Spleen (tissue), 11 donors: Measurements from ENCODE around the gene SLC38A10. TPM values are rescaled to one million over a fixed set of nuclear protein-coding genes. Genes with fewer than 3 reads are reported as not detected.

Experiments
- DNase-seq: peaks from one replicate; pipeline ENCODE4 v3.0.0-alpha.2; 2020
- H3K27ac ChIP-seq, 8 donors: fragments of 200-600 bp; sonication (generic) in 7 of 8; 1 replicate in 4 of 8; 2 replicates in 4 of 8; pipeline versions ENCODE4 v1.5.0 to v1.8.0; 2016 to 2021; ENCODE audit warnings: inconsistent platforms in 4 of 8, mild to moderate bottlenecking in 4 of 8, moderate library complexity in 1 of 8
- H3K27me3 ChIP-seq, 7 donors: fragments of 200-600 bp; sonication (generic) in 6 of 7; replicated peaks in 1 of 7; 1 replicate in 4 of 7; 2 replicates in 3 of 7; pipeline versions ENCODE4 v1.5.0 to v1.8.0; 2016 to 2021; ENCODE audit warnings: inconsistent platforms in 3 of 7, mild to moderate bottlenecking in 1 of 7
- H3K36me3 ChIP-seq, 6 donors: fragments of 200-600 bp; sonication (generic) in 5 of 6; 1 replicate in 4 of 6; 2 replicates in 2 of 6; pipeline versions ENCODE4 v1.5.0 to v1.8.0; 2016 to 2021; ENCODE audit warnings: inconsistent platforms in 2 of 6
- H3K4me1 ChIP-seq, 6 donors: fragments of 200-600 bp; sonication (generic) in 5 of 6; 1 replicate in 3 of 6; 2 replicates in 3 of 6; pipeline versions ENCODE4 v1.5.0 to v1.8.0; 2016 to 2021; ENCODE audit warnings: inconsistent platforms in 3 of 6
- H3K4me3 ChIP-seq, 8 donors: fragments of 200-600 bp; sonication (generic) in 7 of 8; 1 replicate in 4 of 8; 2 replicates in 4 of 8; pipeline versions ENCODE4 v1.5.0 to v1.8.0; 2016 to 2021; ENCODE audit warnings: inconsistent platforms in 4 of 8, mild to moderate bottlenecking in 4 of 8, moderate library complexity in 2 of 8
- H3K9me3 ChIP-seq, 8 donors: fragments of 200-600 bp; sonication (generic) in 7 of 8; 1 replicate in 4 of 8; 2 replicates in 4 of 8; pipeline versions ENCODE4 v1.5.0 to v1.8.0; 2016 to 2021; ENCODE audit warnings: inconsistent platforms in 4 of 8
- CTCF ChIP-seq, 11 experiments: fragments of 200-600 bp in 7 of 11; fragments of 450-650 bp in 4 of 11; sonication (generic) in 4 of 11; IDR thresholded peaks in 8 of 11; conservative IDR thresholded peaks in 3 of 11; 1 replicate in 7 of 11; 2 replicates in 4 of 11; pipeline versions ENCODE4 v1.4.0 to v1.8.0; 2016 to 2021; ENCODE audit warnings: antibody characterized with exemption in 11 of 11, inconsistent platforms in 4 of 11, mild to moderate bottlenecking in 1 of 11
- POLR2A ChIP-seq, 3 donors: fragments of 450-650 bp; IDR thresholded peaks; one replicate each; pipeline ENCODE4 v1.5.1; 2017; ENCODE audit warnings: antibody characterized with exemption in 3 of 3, mild to moderate bottlenecking in 1 of 3
- POLR2AphosphoS5 ChIP-seq, 3 donors: sonication (generic); formaldehyde crosslinking; IDR thresholded peaks; one replicate each; pipeline ENCODE4 v1.5.1; 2017; ENCODE audit warnings: antibody characterized with exemption in 3 of 3
- WGBS, 5 donors: extraction: QIAGEN DNeasy Blood & Tissue Kit in 3 of 5; methylation state at CpG; one replicate each; pipeline versions ENCODE4 v1.1.5 to v1.1.7; 2013 to 2018; 5-methylcytosine and 5-hydroxymethylcytosine counted together
- intact Hi-C: fragments of 100-400 bp; cut with DNase I; formaldehyde crosslinking; loops from one replicate; pipeline ENCODE4 v1.15.0; 2023; ENCODE audit warnings: low total_unique reads
- polyA plus RNA-seq, 3 donors: library from polyadenylated mRNA; stranded (reverse); fragments of 200-250 nt; gene quantifications; one replicate each; pipeline ENCODE4 v1.2.1, GENCODE V29; 2013
- total RNA-seq, 7 donors: library from RNA; depleted of rRNA in 3 of 7; stranded (reverse); fragments of >200 nt in 3 of 7; fragmentation: NEBNext Ultra II Directional in 4 of 7; extraction: Animal tissue kit (Norgen Biotek cat#: 25700) in 4 of 7; gene quantifications; one replicate each; pipeline versions ENCODE4 v1.1.0 to v1.2.1, GENCODE V29; 2016 to 2021
- donor health status: healthy with polysubstance abuse.
- donor health status: DM: no; HTN: no; CAD: no; lungs with moderate emphysema.
- donor health status: DM: no; HTN: no; CAD: no.
- donor health status: Bipolar disorder and iron deficiency.
- donor health status: healthy.
- donor health status: DM: no; HTN: no; CAD: no.
- donor health status: DM: yes; HTN: yes; CAD: no.

Gene SLC38A10
- total and polyA plus RNA-seq, 10 donors, result 54.9 to 112 (median 86.6) TPM

- intact Hi-C loops, result no loop called here
- WGBS, 5 donors, result 83 to 88% (median 87%) methylated on average over 10 of the region's 10 CpGs
- H3K27me3 ChIP-seq, result peaks cover 0 to 7% (median 0%) of the 10 kb centered on the region in 7 donors
- no peak for DNase-seq
- no peak for TF ChIP-seq POLR2AphosphoS5 (IDR thresholded peaks at IDR 0.05)
- no peak for TF ChIP-seq POLR2A (IDR thresholded peaks at IDR 0.05)
- no peak for TF ChIP-seq CTCF (IDR thresholded peaks at IDR 0.05 in 8 of 11, conservative IDR thresholded peaks at IDR 0.05 in 3 of 11)
- no peaks in the 10 kb centered on the region for H3K36me3 ChIP-seq
- no peaks in the 10 kb centered on the region for H3K9me3 ChIP-seq
- no peak overlapping the region for H3K4me3 ChIP-seq
- peaks cover 7 to 42% (median 23%) of the 10 kb centered on the region in 6 donors for H3K4me1 ChIP-seq
- H3K27ac ChIP-seq, result no peak overlapping the region
Measured at GRCh38 chr17:81317530-81317821, 22.4 kb upstream of the SLC38A10 start.

- TF ChIP-seq POLR2AphosphoS5 (IDR thresholded peaks at IDR 0.05) (no peak), CTCF (IDR thresholded peaks at IDR 0.05 in 8 of 11, conservative IDR thresholded peaks at IDR 0.05 in 3 of 11) (no peak), POLR2A (IDR thresholded peaks at IDR 0.05) (no peak)
- Histone ChIP-seq H3K4me1 (peaks cover 7 to 51% (median 25%) of the 10 kb centered on the region in 6 donors), H3K9me3 (no peaks in the 10 kb centered on the region), H3K27me3 (peaks cover 0 to 10% (median 0%) of the 10 kb centered on the region in 7 donors), H3K27ac (peak overlapping the region in 2 of 8 donors; percentile 0 to 11), H3K36me3 (no peaks in the 10 kb centered on the region), H3K4me3 (no peak overlapping the region)
- DNase-seq, result no peak
- 83 to 96% (median 89%) methylated on average over 19 to 20 of the region's 20 CpGs for WGBS, 5 donors
- intact Hi-C loops, result no loop called here
Measured at GRCh38 chr17:81315885-81316391, 20.8 kb upstream of the SLC38A10 start.

GRCh38 chr17:81315129-81315884 is 20.2 kb upstream of the SLC38A10 start:
- Histone ChIP-seq H3K9me3 (no peaks in the 10 kb centered on the region), H3K27me3 (peaks cover 0 to 17% (median 0%) of the 10 kb centered on the region in 7 donors), H3K36me3 (no peaks in the 10 kb centered on the region), H3K4me1 (peaks cover 7 to 57% (median 29%) of the 10 kb centered on the region in 6 donors), H3K27ac (peak overlapping the region in 6 of 8 donors; percentile 46 to 70 (median 68)), H3K4me3 (no peak overlapping the region)
- DNase-seq, result no peak
- intact Hi-C loops, result no loop called here
- 79 to 88% (median 85%) methylated on average over 13 to 19 of the region's 19 CpGs for WGBS, 5 donors
- TF ChIP-seq CTCF (IDR thresholded peaks at IDR 0.05 in 8 of 11, conservative IDR thresholded peaks at IDR 0.05 in 3 of 11) (no peak), POLR2A (IDR thresholded peaks at IDR 0.05) (no peak), POLR2AphosphoS5 (IDR thresholded peaks at IDR 0.05) (no peak)

DNA sequence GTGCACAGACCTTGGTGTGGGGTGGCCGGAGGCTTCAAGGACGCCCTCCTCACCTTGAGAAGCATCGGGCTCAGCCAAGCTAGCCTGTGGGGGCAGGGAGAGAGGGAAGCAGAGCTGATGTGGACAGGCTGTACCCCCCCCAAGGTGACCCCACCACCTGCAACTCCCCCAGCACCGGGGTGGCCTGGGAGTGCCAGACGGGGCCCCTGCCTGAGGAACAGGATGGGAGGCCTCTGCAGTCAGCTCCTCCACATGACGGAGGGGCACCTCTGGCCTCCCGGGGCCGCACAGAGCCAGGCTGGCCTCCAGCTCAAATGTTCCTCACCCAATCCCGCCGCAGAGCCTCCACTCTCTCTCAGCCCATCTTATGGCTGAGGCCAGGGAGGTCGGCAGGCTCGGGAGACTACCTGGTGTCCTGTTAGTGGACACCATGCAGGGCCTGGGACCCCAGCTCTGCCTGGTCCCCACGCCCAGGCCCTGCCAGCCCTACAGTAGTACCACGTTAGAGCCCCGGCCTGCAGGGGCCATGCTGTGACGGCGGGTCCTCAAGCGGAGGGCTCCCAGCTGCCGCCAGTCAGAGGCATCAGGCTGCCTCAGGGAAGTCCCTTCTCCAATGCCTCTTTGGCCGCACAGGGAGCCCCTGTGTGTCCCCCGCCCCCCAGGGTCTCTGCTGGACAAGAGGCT is 19.4 kb upstream of the SLC38A10 start:
- no peak for DNase-seq
- Histone ChIP-seq H3K36me3 (no peaks in the 10 kb centered on the region), H3K9me3 (no peaks in the 10 kb centered on the region), H3K27me3 (peaks cover 0 to 24% (median 0%) of the 10 kb centered on the region in 7 donors), H3K4me3 (no peak overlapping the region), H3K4me1 (peaks cover 10 to 65% (median 36%) of the 10 kb centered on the region in 6 donors), H3K27ac (peak overlapping the region in 6 of 8 donors; percentile 46 to 70 (median 68))
- intact Hi-C loops, result no loop called here
- WGBS, 5 donors, result 57 to 82% (median 75%) methylated on average over 16 to 21 of the region's 21 CpGs
- TF ChIP-seq CTCF (IDR thresholded peaks at IDR 0.05 in 8 of 11, conservative IDR thresholded peaks at IDR 0.05 in 3 of 11) (no peak), POLR2A (IDR thresholded peaks at IDR 0.05) (no peak), POLR2AphosphoS5 (IDR thresholded peaks at IDR 0.05) (peak in 2 of 3 donors; percentile 40 to 67)
